HG02938 (cell line): Measurements from ENCODE around the gene CNGA3.

Experiments
- ATAC-seq: cut with Tn5 transposase; IDR thresholded peaks from one replicate; pipeline ENCODE4 v1.9.1; 2021; ENCODE audit warnings: mild to moderate bottlenecking, moderate library complexity; ENCODE audit not compliant: unreplicated experiment

Gene CNGA3

DNA sequence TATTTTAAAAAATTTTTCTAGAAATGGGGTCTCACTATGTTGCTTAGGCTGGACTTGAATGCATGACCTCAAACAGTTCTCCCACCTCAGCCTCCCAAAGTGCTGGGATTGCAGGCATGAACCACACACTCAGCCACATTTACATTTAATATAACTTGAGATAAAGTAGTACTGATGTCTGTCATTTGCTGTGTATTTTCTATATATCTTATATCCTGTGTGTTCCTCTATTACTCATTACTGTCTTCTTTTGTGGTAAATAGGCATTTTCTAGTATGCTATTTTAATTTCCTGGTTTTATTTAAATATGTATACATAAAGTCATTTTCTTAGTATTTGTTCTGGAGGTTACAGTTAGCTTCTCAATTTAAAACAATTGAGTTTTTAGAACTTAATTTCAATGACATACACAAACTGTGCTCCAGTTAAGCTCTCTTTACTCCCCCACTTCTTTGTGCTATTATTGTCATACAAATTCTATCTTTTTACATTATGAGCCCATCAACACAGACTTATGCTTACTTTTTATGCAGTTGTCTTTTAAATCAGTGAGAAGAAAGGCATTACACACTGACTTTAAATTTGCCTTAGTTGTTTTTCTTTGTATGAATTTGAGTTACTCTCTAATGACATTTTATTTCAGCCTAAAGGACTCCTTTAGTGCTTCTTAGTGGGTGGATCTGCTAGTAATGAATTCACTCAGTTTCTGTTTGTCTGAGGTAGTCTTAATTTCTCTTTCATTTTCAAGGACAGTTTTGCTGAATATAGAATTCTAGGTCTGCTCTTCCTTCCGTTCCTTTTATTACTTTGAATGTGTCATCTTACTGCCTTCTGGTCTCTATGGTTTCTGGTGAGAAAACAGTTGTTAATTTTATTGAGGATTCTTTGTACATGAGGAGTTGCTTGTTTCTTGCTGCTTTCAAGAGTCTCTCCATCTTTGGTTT lies 92.2 kb downstream of the CNGA3 start:
- ATAC-seq, result peak; percentile 94

- no peak for ATAC-seq
Measured at GRCh38 chr2:98441706-98442450, 95.6 kb downstream of the CNGA3 start.

GRCh38 chr2:98442488-98442887 lies 96.2 kb downstream of the CNGA3 start:
- no peak for ATAC-seq

GRCh38 chr2:98444436-98445176 lies 98.3 kb downstream of the CNGA3 start, which contains the start of gene INPP4A:
INPP4A (plus strand) TSS chr2:98444858; CDS start chr2:98520049, 75,191 bp downstream.
- ATAC-seq, result peak; percentile 64

- peak; percentile 29 for ATAC-seq
Measured at GRCh38 chr2:98445177-98445682, 99.0 kb downstream of the CNGA3 start.

DNA sequence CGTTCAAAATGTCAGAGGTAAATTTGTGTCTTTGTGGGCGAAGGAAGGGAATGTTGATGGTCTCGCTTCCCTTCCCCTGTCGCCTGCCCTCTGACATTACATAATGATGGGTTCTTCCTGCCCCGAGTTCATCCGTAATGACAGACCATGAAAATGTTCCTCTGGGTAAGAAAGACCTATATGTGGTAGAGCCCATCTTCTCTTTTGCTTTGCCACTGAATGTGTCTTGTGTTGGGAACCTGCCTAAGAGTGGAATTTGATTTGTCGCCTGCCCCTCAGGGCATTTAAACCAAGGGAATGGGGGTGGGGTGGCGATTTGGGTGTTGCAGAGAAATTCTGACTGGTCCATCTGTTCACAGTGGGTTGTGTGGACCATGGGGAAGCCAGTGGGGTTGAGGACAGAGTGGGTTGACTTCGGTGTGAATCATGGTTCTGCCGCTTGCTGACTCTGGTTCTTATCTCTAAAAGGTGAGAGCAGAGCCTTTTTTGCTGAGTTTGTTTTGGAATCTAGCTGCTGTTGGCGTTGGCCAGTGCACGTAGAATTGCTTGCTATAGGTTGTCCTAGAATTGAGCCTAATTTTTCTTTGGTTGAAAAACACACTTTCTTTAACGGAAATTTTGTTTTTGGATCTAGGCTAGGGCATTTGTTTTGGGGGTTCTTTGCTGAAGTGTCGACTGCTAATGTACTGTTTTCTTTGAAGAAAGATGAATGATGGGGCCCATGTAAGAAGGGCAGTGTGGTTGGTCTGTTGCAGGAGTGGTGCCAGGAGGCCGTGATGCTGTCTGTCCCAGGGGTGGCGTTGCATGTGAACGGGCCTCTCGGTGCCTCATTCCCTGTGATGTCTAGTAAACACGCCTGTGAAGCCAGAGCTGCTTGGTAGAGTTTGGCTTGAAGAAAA lies 99.7 kb downstream of the CNGA3 start:
- ATAC-seq, result no peak

DNA sequence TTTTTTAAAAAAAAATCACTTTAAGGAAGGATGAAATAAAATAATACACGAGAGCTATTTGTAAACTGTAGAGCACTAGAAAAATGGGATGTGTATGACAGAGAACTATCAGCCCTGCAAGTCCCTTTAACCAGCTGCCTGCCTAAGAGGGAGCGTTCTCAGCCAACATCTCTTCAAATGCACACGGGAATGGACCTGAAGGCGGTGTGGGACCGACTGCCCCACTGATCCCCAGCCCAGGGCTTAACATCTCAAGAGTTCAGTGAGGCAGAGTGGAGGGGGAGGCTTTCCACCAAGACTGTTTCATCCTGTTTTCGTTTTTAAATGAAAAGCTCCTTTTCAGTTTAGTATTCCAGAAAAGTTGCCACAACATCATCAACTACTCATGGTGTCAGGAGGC lies 100.6 kb downstream of the CNGA3 start:
- ATAC-seq, result no peak
